T-helper 1 cell treated with Interleukin-12 subunit alpha and Interleukin-12 subunit beta and Interleukin-4 antibody, amounts not matched to agents 30 ng/mL and 1 ng/mL, for 36 hours (primary cell): Measurements from ENCODE around the gene RPP14. TPM values are rescaled to one million over a fixed set of nuclear protein-coding genes. Genes with fewer than 3 reads are reported as not detected.

ENCODE experiments used
- intact Hi-C: fragments of 100-400 bp; cut with micrococcal nuclease; formaldehyde crosslinking; loops from one replicate; pipeline ENCODE4 v1.15.1; 2024
- total RNA-seq: library from RNA; stranded (reverse); gene quantifications from 2 replicates; pipeline ENCODE4 v1.2.3, GENCODE V29; 2022

The RPP14 gene
- total RNA-seq, 1 donor from 2014 or later, result 18.0 TPM

- intact Hi-C loops, result no loop called here
These were observed 14.2 kb upstream of the RPP14 start for GRCh38 chr3:58291671-58292338.

GRCh38 chr3:58292866-58293265 lies 13.2 kb upstream of the RPP14 start:
- intact Hi-C loops, result no loop called here

GRCh38 chr3:58293516-58293915 lies 12.5 kb upstream of the RPP14 start:
- intact Hi-C loops, result no loop called here

GRCh38 chr3:58296269-58296668 lies 9.8 kb upstream of the RPP14 start:
- intact Hi-C loops, result no loop called here

- intact Hi-C loops, result no loop called here
These were observed 9.2 kb upstream of the RPP14 start for GRCh38 chr3:58296843-58297242.

GRCh38 chr3:58298190-58298589 lies 7.9 kb upstream of the RPP14 start:
- intact Hi-C loops, result no loop called here

GRCh38 chr3:58299075-58299474 lies 7.0 kb upstream of the RPP14 start:
- intact Hi-C loops, result no loop called here

GRCh38 chr3:58299839-58300516 lies 6.1 kb upstream of the RPP14 start:
- intact Hi-C loops, result loop anchor here (1.0 to 10.0 kb wide), 3 partner anchors 113 to 605 kb away; partner anchors contain the start of gene DENND6A

- intact Hi-C loops, result loop anchor here (1.0 to 10.0 kb wide), 9 partner anchors 107 to 1079 kb away; partner anchors contain the start of genes DENND6A, PDE12 and SLMAP
These were observed 1.7 kb downstream of the RPP14 start for GRCh38 chr3:58307639-58308215.

- intact Hi-C loops, result loop anchor here (5.0 to 10.0 kb wide), 3 partner anchors 274 to 751 kb away; partner anchors contain the start of genes DENND6A and PDE12
These were observed 2.7 kb downstream of the RPP14 start for GRCh38 chr3:58308728-58309127.

- intact Hi-C loops, result no loop called here
These were observed 11.8 kb downstream of the RPP14 start for GRCh38 chr3:58317811-58318210.

- intact Hi-C loops, result loop anchor here (1.0 kb wide), 8 partner anchors 11 to 309 kb away; partner anchors contain the start of genes HTD2, PDHB, PXK and RPP14
These were observed 15.7 kb downstream of the RPP14 start for GRCh38 chr3:58321791-58322190.

- intact Hi-C loops, result no loop called here
These were observed 16.7 kb downstream of the RPP14 start for GRCh38 chr3:58322793-58323192.

GRCh38 chr3:58323529-58324390 lies 17.7 kb downstream of the RPP14 start:
- intact Hi-C loops, result no loop called here

- intact Hi-C loops, result no loop called here
These were observed 18.6 kb downstream of the RPP14 start for GRCh38 chr3:58324391-58325390.

- intact Hi-C loops, result no loop called here
These were observed 19.5 kb downstream of the RPP14 start for GRCh38 chr3:58325525-58325992.

- intact Hi-C loops, result no loop called here
These were observed 20.3 kb downstream of the RPP14 start for GRCh38 chr3:58326267-58326900.

- intact Hi-C loops, result no loop called here
These were observed 23.3 kb downstream of the RPP14 start for GRCh38 chr3:58329150-58329921.
